Activated T-cell treated with anti-CD3 and anti-CD28 coated beads, Interleukin-2, amount 50 U/mL, for 4 hours (primary cell): ENCODE measurements around the gene ANKRD27. TPM values are rescaled to one million over a fixed set of nuclear protein-coding genes. Genes with fewer than 3 reads are reported as not detected.
"Not testable (repeated sequence)": the region's sequence is repeated elsewhere in the genome, so short reads cannot be mapped to it uniquely, and the experiment has no call there.

Source experiments
- ATAC-seq, 2 donors: fragments of 200-7000 bp; cut with Tn5 transposase; one replicate each; pipeline ENCODE4 v1.10.0; 2021
- DNase-seq: peaks from one replicate; pipeline ENCODE4 v3.0.0-alpha.2; 2020
- H3K27me3 Mint-ChIP-seq: one replicate; pipeline ENCODE4 v1.8.0; 2021; ENCODE audit warnings: low read depth, mixed read lengths
- H3K36me3 Mint-ChIP-seq: one replicate; pipeline ENCODE4 v1.8.0; 2022; ENCODE audit warnings: mixed read lengths; ENCODE audit not compliant: insufficient read depth
- H3K4me1 Mint-ChIP-seq: one replicate; pipeline ENCODE4 v1.8.0; 2021; ENCODE audit warnings: low read depth, mixed read lengths
- H3K4me3 Mint-ChIP-seq: one replicate; pipeline ENCODE4 v1.8.0; 2021; ENCODE audit warnings: mild to moderate bottlenecking, moderate library complexity, mixed read lengths
- H3K9me3 Mint-ChIP-seq: one replicate; pipeline ENCODE4 v1.8.0; 2021; ENCODE audit warnings: mixed read lengths
- total RNA-seq, 3 donors: library from RNA; stranded (reverse); gene quantifications; one replicate each; pipeline ENCODE4 v1.2.1, GENCODE V29; 2021

Gene ANKRD27
- total RNA-seq, 3 donors from 2014 or later: 24.9 to 25.1 (median 25.0) TPM

DNA sequence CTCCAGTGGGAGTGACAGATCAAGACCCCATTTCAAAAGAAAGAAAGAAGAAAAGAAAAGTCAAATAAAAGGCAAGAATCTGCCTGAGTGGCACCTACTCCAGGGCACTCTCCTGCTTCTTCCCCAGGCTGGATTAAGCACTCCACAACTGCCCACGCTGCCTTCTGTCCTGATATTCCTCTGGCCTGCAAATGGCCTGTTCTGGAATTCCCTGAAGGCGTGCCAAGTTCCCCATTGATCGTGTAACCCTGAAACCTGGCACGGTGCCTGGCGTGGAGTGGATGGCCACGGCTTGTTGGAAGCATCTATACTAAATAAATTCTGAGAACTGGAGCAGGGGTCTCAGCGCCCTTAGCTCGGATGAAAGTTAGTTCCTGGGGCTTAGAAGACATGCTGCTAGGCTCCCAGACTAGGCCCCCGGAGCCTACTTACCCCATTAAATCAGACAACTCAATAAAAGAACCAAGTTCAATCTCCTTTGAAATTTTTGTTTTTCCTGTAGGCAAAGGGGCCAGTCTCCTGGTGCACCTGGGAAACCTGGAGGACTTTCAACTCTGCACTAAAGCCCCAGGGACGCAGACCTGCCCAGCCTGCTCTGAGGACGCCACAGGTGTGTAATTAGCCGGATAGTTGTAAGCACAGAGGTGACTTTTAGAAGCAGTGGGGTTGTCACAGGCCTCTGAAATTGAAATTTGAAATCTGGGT, 21.9 kb downstream of the ANKRD27 start:
- Mint-ChIP-seq H3K27me3 (no peaks in the 10 kb centered on the region), H3K4me1 (no peaks in the 10 kb centered on the region), H3K9me3 (no peaks in the 10 kb centered on the region), H3K4me3 (no peak overlapping the region), H3K36me3 (peaks cover 11% of the 10 kb centered on the region)
- no peak for DNase-seq
- ATAC-seq: no peak

DNA sequence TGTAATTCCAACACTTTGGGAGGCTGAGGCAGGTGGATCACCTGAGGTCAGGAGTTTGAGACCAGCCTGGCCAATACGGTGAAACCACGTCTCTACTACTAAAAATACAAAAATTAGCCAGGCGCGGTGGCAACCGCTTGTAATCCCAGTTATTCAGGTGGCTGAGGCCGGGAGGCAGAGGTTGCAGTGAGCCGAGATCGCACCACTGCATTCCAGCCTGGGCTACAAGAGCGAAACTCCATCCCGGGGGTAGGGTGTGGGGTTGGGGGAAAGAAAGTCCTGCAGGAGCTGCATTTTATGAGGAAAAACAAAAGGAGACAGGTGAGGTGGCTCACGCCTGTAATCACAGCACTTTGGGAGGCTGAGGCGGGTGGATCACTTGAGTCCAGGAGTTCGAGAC, 22.6 kb downstream of the ANKRD27 start:
- not testable (repeated sequence) for H3K4me3 Mint-ChIP-seq, DNase-seq, H3K4me1 Mint-ChIP-seq, H3K27me3 Mint-ChIP-seq, ATAC-seq, H3K9me3 Mint-ChIP-seq
- peaks cover 13% of the 10 kb centered on the region for H3K36me3 Mint-ChIP-seq

DNA sequence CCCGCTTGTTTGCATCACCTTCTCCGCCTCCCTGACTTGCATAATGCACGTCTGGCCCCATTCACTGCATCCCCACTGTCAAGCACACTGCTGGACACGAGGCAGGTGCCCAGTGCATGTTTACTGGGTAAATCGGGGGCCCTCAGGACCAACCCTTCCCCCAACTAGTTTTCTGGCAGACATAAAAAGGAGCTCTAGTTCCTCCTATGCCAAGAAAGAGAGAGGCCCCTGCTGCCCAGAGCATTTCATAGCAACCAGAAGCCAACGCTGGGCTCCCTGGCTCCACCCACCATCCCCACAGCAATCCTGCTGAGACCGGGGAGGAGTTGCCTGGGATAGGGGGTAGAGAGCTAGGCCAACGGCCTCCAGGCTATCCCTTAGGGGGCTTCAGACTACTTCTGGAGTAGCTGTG, 23.2 kb downstream of the ANKRD27 start:
- H3K9me3 Mint-ChIP-seq: no peaks in the 10 kb centered on the region
- ATAC-seq: no peak
- no peak for DNase-seq
- no peak overlapping the region for H3K4me3 Mint-ChIP-seq
- peaks cover 17% of the 10 kb centered on the region for H3K36me3 Mint-ChIP-seq
- H3K4me1 Mint-ChIP-seq: peaks cover under 1% of the 10 kb centered on the region
- no peaks in the 10 kb centered on the region for H3K27me3 Mint-ChIP-seq

DNA sequence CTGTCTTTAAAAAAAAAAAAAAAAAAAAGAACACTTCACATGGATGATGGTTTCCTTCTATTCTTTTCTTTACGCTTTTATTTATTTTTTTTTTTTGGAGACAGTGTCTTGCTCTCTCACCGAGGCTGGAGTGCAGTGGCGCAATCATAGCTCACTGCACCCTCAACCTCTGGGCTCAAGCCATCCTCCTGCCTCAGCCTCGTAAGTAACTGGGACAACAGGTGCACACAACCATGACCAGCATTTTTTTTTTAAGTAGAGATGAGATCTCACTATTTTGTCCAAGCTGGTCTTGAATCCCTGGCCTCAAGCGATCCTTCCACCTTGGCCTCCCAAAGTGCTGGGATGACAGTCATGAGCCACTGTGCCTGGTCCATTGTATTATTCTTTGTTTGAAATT, 24.3 kb downstream of the ANKRD27 start:
- peaks cover 2% of the 10 kb centered on the region for H3K4me1 Mint-ChIP-seq
- DNase-seq (no peak), ATAC-seq (no peak)
- H3K27me3 Mint-ChIP-seq: no peaks in the 10 kb centered on the region
- H3K36me3 Mint-ChIP-seq: peaks cover 13% of the 10 kb centered on the region
- no peak overlapping the region for H3K4me3 Mint-ChIP-seq
- no peaks in the 10 kb centered on the region for H3K9me3 Mint-ChIP-seq

DNA sequence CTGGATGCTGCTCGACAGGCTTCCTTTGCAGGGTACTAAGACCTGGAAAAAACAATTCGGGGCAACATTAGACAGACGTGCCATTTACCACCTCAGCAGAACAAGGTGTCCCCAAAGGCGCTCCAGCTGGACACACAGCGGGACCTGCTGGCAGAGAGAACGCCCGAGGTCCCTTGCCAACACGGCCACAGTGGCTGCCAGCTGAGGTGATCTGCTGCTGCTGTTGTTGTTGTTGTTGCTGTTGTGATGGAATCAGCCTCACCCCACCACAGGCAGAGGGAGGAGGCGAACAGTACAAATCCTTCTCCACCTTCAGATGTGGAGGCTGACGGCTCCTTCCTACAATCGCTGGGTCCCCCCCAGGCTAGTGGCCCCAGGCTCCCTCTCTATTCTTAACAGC, 25.2 kb downstream of the ANKRD27 start:
- Mint-ChIP-seq H3K4me1 (peaks cover 2% of the 10 kb centered on the region), H3K36me3 (peaks cover 13% of the 10 kb centered on the region), H3K4me3 (no peak overlapping the region), H3K27me3 (no peaks in the 10 kb centered on the region), H3K9me3 (no peaks in the 10 kb centered on the region)
- DNase-seq: no peak
- no peak for ATAC-seq

DNA sequence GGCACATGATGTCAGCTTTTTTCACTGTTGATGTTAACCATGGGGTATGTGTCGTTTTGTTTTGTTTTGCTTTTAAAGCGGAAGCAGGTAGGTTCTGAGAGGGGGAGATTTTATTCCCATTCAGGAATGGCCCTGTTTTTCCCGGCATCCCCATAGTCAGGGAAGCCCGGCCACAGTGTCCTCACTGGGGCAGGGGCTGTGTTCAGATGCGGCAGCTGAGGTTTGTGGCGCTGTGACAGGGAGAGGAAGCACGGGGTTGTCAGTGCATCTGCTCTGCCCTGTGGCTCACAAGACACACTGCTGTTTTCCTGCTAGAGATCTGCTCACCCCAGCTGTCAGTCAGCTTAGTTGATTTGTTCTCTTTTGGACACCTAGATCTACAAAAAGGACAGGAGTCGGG, 27.6 kb downstream of the ANKRD27 start:
- peaks cover 27% of the 10 kb centered on the region for H3K36me3 Mint-ChIP-seq
- DNase-seq: no peak
- peaks cover 18% of the 10 kb centered on the region for H3K4me1 Mint-ChIP-seq
- H3K27me3 Mint-ChIP-seq: no peaks in the 10 kb centered on the region
- no peak for ATAC-seq
- H3K9me3 Mint-ChIP-seq: no peaks in the 10 kb centered on the region
- no peak overlapping the region for H3K4me3 Mint-ChIP-seq

DNA sequence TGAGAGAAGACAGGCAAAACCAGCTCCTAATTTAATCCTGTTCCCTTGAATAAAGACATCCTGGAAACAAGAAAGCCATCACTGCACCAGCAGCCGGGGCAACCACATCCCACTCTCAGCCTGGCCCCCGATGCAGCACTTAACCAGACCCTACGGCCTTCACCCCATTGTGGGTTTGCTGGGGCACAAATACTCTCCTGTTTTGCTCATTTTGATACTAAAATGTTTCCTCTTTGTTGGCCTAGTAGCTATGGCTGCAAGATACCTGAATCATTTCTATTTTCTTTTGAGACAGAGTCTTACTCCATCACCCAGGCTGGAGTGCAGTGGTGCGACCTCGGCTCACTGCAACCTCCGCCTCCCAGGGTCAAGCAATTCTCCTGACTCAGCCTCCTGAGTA, 28.4 kb downstream of the ANKRD27 start:
- peaks cover 24% of the 10 kb centered on the region for H3K4me1 Mint-ChIP-seq
- H3K27me3 Mint-ChIP-seq: no peaks in the 10 kb centered on the region
- DNase-seq (no peak), ATAC-seq (no peak)
- H3K9me3 Mint-ChIP-seq: no peaks in the 10 kb centered on the region
- peaks cover 33% of the 10 kb centered on the region for H3K36me3 Mint-ChIP-seq
- H3K4me3 Mint-ChIP-seq: no peak overlapping the region

DNA sequence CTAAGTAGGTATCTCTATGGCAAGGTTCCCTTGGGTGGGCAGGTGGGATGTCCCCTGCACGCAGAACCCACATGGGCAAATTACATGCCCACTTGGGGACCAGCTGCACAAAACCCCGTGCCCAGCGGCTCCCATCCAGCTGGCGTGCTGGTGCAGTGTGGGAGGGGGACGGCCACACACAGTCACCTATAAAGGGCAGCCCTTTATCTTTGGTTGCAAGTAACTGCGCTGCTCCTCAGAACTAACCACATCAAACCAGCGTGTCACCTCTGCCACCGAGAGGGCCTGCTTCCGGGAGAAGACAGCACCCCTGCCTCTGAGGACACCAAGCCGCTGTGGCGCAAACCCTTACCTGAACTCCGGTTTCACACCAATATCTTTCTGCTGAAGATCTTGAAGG, 32.2 kb downstream of the ANKRD27 start:
- DNase-seq (peak; percentile 47), ATAC-seq (peak; percentile 96 to 97)
- peaks cover 24% of the 10 kb centered on the region for H3K4me1 Mint-ChIP-seq
- H3K36me3 Mint-ChIP-seq: peaks cover 38% of the 10 kb centered on the region
- no peaks in the 10 kb centered on the region for H3K9me3 Mint-ChIP-seq
- no peak overlapping the region for H3K4me3 Mint-ChIP-seq
- no peaks in the 10 kb centered on the region for H3K27me3 Mint-ChIP-seq

DNA sequence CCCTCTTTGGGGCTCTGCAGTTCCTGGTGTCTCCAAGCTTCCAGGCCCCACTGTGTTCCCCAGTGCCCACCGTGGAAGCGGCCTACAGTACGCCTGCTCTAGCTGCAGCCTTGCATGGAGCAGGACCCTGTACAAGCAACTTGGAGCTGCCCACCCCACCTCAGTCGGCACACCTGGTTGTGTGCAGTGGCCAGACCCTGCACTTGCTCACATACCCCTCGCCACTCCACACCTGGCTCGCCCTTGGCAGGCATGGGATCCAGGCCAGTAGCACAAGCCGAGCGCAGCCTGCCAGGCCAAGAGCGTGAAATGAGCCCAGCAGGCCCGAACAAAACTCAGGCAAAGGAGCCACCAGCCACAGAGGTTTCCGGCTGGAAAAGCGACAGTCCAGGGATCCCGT, 36.4 kb downstream of the ANKRD27 start:
- Mint-ChIP-seq H3K36me3 (peaks cover 41% of the 10 kb centered on the region), H3K4me3 (no peak overlapping the region), H3K9me3 (no peaks in the 10 kb centered on the region), H3K4me1 (peaks cover 17% of the 10 kb centered on the region), H3K27me3 (no peaks in the 10 kb centered on the region)
- DNase-seq (no peak), ATAC-seq (no peak)

DNA sequence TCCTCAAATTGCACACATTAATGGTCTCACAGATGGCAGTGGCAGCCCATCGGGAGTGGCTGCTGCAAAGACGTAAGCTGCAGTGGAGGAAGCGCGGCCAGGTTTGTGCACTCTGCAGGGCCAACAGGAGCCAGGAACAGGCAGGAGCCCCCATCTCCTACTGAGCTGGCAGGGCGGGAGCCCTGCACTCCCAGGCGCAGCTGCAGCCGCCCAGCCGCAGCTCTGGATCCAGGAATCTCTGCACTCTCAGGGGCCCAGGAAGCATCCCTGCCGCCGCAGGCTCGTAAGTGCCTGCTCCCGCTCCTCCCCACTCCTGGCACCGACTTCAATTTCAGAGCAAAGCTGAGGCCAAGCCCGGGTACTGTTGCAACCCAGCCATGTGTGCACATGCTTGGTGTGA, 37.5 kb downstream of the ANKRD27 start:
- ATAC-seq (no peak), DNase-seq (no peak)
- peaks cover 7% of the 10 kb centered on the region for H3K4me1 Mint-ChIP-seq
- H3K27me3 Mint-ChIP-seq: no peaks in the 10 kb centered on the region
- H3K36me3 Mint-ChIP-seq: peaks cover 32% of the 10 kb centered on the region
- H3K9me3 Mint-ChIP-seq: no peaks in the 10 kb centered on the region
- no peak overlapping the region for H3K4me3 Mint-ChIP-seq

DNA sequence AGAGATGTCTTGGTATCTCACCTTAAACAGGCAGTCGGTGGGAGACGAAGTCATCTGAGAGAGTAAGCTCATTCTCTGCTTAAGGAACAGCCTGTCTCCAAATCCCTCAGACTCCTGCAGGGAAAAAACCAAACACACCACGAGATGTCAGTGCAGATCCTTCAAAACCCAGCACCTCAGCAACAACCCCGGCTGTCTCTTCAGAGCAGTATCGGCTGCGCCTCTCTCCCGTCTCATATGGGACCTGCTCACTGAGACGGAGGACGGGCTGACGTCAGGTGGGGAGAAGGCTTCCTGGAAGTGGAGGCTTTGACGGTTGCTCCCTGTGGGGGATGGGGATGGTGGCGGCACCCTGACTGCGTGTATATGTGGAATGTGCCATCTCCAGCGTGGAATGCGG, 43.6 kb downstream of the ANKRD27 start:
- no peak for DNase-seq
- H3K4me3 Mint-ChIP-seq: no peak overlapping the region
- H3K36me3 Mint-ChIP-seq: peaks cover 15% of the 10 kb centered on the region
- H3K27me3 Mint-ChIP-seq: no peaks in the 10 kb centered on the region
- no peaks in the 10 kb centered on the region for H3K4me1 Mint-ChIP-seq
- no peak for ATAC-seq
- H3K9me3 Mint-ChIP-seq: no peaks in the 10 kb centered on the region

DNA sequence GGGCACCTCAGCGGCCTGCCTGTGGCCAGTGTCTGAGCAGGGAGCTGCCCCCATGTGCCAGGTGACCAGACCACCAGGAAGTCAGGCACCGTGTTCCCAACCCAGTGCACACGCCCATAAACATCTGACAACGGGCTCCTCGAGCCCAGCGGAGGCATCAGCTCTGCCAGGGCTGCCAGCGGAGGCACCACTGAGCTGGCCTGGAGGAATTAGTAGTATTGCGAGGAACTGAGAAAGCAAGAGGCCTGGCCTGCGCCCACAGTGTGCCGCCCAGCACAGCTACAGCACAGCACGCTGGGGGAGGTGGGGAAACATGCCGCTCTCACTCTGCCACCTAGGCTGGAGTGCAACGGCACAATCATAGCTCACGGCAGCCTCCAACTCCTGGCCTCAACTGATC, 44.6 kb downstream of the ANKRD27 start:
- Mint-ChIP-seq H3K4me3 (no peak overlapping the region), H3K27me3 (no peaks in the 10 kb centered on the region), H3K9me3 (no peaks in the 10 kb centered on the region), H3K36me3 (peaks cover 12% of the 10 kb centered on the region), H3K4me1 (no peaks in the 10 kb centered on the region)
- ATAC-seq (no peak), DNase-seq (no peak)

DNA sequence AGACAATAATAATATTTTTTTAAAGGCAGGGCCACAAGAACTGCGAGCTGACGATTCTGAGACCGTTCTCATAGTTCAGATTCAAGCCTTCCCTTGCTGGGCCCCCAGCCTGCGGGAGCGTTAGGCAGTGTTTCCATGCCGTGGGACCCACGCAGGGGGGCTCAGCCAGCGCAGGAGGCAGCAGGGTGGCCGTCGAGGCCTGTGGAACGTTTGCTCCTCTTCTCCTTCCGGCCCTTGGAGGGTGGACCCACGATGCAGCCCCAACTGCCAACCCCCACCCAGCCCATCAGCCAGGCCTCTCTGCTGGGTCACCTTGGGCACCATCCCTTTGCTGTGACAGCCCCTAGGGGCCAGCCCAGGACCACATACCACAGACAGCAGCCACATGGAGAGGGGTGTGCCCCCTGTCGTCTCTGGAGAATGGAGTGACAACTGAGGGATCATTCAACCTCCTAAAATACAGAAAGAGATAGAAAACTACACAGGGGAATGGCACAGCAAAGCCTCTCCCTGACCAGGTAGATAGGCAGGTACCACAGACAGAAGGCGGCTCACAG, 47.2 kb downstream of the ANKRD27 start:
- H3K4me3 Mint-ChIP-seq: no peak overlapping the region
- H3K4me1 Mint-ChIP-seq: no peaks in the 10 kb centered on the region
- peaks cover 19% of the 10 kb centered on the region for H3K36me3 Mint-ChIP-seq
- DNase-seq: no peak
- no peaks in the 10 kb centered on the region for H3K27me3 Mint-ChIP-seq
- no peak for ATAC-seq
- no peaks in the 10 kb centered on the region for H3K9me3 Mint-ChIP-seq

DNA sequence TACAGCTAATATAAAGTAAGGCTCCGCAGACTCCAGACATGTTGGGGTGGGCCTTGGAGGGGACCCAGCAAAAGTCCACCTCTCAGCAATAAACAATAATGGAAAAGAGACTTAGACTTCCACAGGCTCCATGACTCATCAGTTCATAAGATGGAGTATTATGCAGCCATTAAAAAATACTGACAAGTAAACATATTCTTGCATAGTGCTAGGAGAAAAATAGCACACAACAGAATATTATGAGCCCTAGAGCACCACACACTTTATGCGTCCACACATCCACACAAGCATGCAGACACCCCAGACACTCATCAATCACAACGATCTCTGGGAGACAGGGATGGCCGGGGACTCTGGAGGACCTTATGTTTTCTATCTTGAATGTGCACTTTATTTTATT, 48.0 kb downstream of the ANKRD27 start:
- Mint-ChIP-seq H3K9me3 (no peaks in the 10 kb centered on the region), H3K4me1 (no peaks in the 10 kb centered on the region), H3K27me3 (no peaks in the 10 kb centered on the region), H3K4me3 (no peak overlapping the region), H3K36me3 (peaks cover 25% of the 10 kb centered on the region)
- DNase-seq (no peak), ATAC-seq (no peak)

DNA sequence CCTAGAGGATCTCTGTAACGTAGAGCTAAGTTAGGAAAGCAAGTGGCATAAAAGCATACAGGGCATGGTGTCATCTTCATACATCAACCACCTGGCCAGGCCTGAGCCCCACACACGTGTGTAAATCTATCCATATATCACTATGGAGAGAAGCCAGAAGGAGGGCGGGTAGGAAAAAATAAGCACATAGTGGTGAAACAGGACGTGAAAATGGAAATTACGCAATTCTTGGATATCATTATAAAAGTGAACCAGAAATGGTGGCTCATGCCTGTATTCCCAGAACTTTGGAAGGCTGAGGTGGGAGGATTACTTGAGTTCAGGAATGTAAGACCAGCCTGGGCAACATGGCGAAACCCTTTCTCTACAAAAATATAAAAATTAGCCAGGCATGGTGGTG, 50.6 kb downstream of the ANKRD27 start:
- DNase-seq (no peak), ATAC-seq (no peak)
- no peaks in the 10 kb centered on the region for H3K27me3 Mint-ChIP-seq
- no peaks in the 10 kb centered on the region for H3K9me3 Mint-ChIP-seq
- H3K4me1 Mint-ChIP-seq: no peaks in the 10 kb centered on the region
- H3K36me3 Mint-ChIP-seq: peaks cover 34% of the 10 kb centered on the region
- H3K4me3 Mint-ChIP-seq: no peak overlapping the region
